Measurements from ENCODE around the gene CST1.
"Not testable (repeated sequence)": the region's sequence is repeated elsewhere in the genome, so short reads cannot be mapped to it uniquely, and the experiment has no call there.

CST1 gene

GRCh38 chr20:23772074-23772473, 21.3 kb upstream of the CST1 start:
- in situ Hi-C loops (cut with HindIII; ENCODE audit: low pct_ligation_motif_present, low sequenced_read_pairs): no loop called here
- no peaks in the 10 kb centered on the region for H3K27me3 ChIP-seq (replicated peaks)
- DNase-seq: no peak

GRCh38 chr20:23770384-23770783, 19.6 kb upstream of the CST1 start:
- TF ChIP-seq CTCF (IDR thresholded peaks at IDR 0.05; ENCODE audit: low read depth, low read length, missing control alignments): no peak
- Histone ChIP-seq H3K4me3 (ENCODE audit: low read depth, low read length) (no peak overlapping the region), H3K27me3 (replicated peaks) (no peaks in the 10 kb centered on the region), H3K27ac (no peak overlapping the region), H3K36me3 (replicated peaks) (no peaks in the 10 kb centered on the region)
- no peak for DNase-seq
- in situ Hi-C loops (cut with HindIII; ENCODE audit: low pct_ligation_motif_present, low sequenced_read_pairs): no loop called here

More at GRCh38 chr20:23772074-23772473, 21.3 kb upstream of the CST1 start:
- Histone ChIP-seq H3K36me3 (replicated peaks) (no peaks in the 10 kb centered on the region), H3K4me3 (ENCODE audit: low read depth, low read length) (no peak overlapping the region), H3K27ac (no peak overlapping the region)
- no peak for TF ChIP-seq CTCF (IDR thresholded peaks at IDR 0.05; ENCODE audit: low read depth, low read length, missing control alignments)

GRCh38 chr20:23768520-23768919, 17.8 kb upstream of the CST1 start:
- H3K36me3 ChIP-seq (replicated peaks); H3K27me3 ChIP-seq (replicated peaks); H3K27ac ChIP-seq; DNase-seq; in situ Hi-C loops (cut with HindIII; ENCODE audit: low pct_ligation_motif_present, low sequenced_read_pairs); H3K4me3 ChIP-seq (ENCODE audit: low read depth, low read length): not testable (repeated sequence)

GRCh38 chr20:23766531-23766930, 15.8 kb upstream of the CST1 start:
- in situ Hi-C loops (cut with HindIII; ENCODE audit: low pct_ligation_motif_present, low sequenced_read_pairs): no loop called here
- no peaks in the 10 kb centered on the region for H3K36me3 ChIP-seq (replicated peaks)
- no peaks in the 10 kb centered on the region for H3K27me3 ChIP-seq (replicated peaks)
- H3K4me3 ChIP-seq (ENCODE audit: low read depth, low read length): no peak overlapping the region
- no peak overlapping the region for H3K27ac ChIP-seq
- DNase-seq: no peak
- no peak for TF ChIP-seq CTCF (IDR thresholded peaks at IDR 0.05; ENCODE audit: low read depth, low read length, missing control alignments)

GRCh38 chr20:23765578-23765977, 14.8 kb upstream of the CST1 start:
- no peaks in the 10 kb centered on the region for H3K27me3 ChIP-seq (replicated peaks)
- TF ChIP-seq CTCF (IDR thresholded peaks at IDR 0.05; ENCODE audit: low read depth, low read length, missing control alignments): no peak
- no peak overlapping the region for H3K27ac ChIP-seq
- no peak overlapping the region for H3K4me3 ChIP-seq (ENCODE audit: low read depth, low read length)
- in situ Hi-C loops (cut with HindIII; ENCODE audit: low pct_ligation_motif_present, low sequenced_read_pairs): no loop called here
- DNase-seq: no peak
- no peaks in the 10 kb centered on the region for H3K36me3 ChIP-seq (replicated peaks)

- H3K4me3 ChIP-seq (ENCODE audit: low read depth, low read length); DNase-seq; H3K36me3 ChIP-seq (replicated peaks); H3K27me3 ChIP-seq (replicated peaks); H3K27ac ChIP-seq; in situ Hi-C loops (cut with HindIII; ENCODE audit: low pct_ligation_motif_present, low sequenced_read_pairs): not testable (repeated sequence)
These were observed 13.9 kb upstream of the CST1 start for GRCh38 chr20:23764630-23765029.

GRCh38 chr20:23763345-23763744, 12.6 kb upstream of the CST1 start:
- no peak overlapping the region for H3K27ac ChIP-seq
- in situ Hi-C loops (cut with HindIII; ENCODE audit: low pct_ligation_motif_present, low sequenced_read_pairs): no loop called here

More at GRCh38 chr20:23763345-23763744, 12.6 kb upstream of the CST1 start:
- H3K4me3 ChIP-seq (ENCODE audit: low read depth, low read length): no peak overlapping the region
- TF ChIP-seq CTCF (IDR thresholded peaks at IDR 0.05; ENCODE audit: low read depth, low read length, missing control alignments): no peak
- no peaks in the 10 kb centered on the region for H3K27me3 ChIP-seq (replicated peaks)
- DNase-seq: no peak
- no peaks in the 10 kb centered on the region for H3K36me3 ChIP-seq (replicated peaks)

All from brain microvascular endothelial cell (primary cell).